Mammary epithelial cell (primary cell): ENCODE data around the gene DBNDD1.

ENCODE experiments used
- EZH2 ChIP-seq: IDR thresholded peaks from 2 replicates; pipeline ENCODE4 v1.6.1; 2012; ENCODE audit warnings: low read length, inconsistent platforms, borderline replicate concordance
- TF ChIP-seq, protein P1 (sequence below), 2 donors: IDR thresholded peaks in 1 of 2; conservative IDR thresholded peaks in 1 of 2; 2 replicates each; pipeline ENCODE4 v1.5.1; 2011 to 2012; ENCODE audit warnings: inconsistent platforms in 2 of 2, low read length in 2 of 2, mild to moderate bottlenecking in 2 of 2, control low read depth in 1 of 2, low read depth in 1 of 2; ENCODE audit not compliant: insufficient read depth in 1 of 2; ENCODE audit errors: extremely low read depth in 1 of 2

DNA sequence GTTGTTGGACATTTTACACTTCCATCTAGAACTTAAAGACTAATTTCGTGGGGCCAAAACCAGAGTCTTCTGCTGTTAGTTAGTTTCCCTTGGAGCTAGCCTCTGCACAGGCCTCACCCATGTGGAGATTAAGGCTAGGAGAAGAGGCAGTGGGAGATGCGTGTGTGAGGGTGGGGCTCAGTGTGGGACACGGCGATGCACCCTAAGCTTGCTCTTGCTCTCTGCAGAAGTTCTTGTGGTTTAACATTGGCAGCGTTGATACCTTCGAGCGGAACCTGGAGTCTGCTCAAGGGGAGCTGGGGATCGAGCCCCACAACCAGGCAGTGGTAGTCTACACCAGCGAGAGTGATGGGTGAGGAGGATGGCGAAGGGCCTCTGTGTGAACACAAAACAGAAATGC lies 34.0 kb downstream of the DBNDD1 start:
- TF ChIP-seq, protein P1, sequence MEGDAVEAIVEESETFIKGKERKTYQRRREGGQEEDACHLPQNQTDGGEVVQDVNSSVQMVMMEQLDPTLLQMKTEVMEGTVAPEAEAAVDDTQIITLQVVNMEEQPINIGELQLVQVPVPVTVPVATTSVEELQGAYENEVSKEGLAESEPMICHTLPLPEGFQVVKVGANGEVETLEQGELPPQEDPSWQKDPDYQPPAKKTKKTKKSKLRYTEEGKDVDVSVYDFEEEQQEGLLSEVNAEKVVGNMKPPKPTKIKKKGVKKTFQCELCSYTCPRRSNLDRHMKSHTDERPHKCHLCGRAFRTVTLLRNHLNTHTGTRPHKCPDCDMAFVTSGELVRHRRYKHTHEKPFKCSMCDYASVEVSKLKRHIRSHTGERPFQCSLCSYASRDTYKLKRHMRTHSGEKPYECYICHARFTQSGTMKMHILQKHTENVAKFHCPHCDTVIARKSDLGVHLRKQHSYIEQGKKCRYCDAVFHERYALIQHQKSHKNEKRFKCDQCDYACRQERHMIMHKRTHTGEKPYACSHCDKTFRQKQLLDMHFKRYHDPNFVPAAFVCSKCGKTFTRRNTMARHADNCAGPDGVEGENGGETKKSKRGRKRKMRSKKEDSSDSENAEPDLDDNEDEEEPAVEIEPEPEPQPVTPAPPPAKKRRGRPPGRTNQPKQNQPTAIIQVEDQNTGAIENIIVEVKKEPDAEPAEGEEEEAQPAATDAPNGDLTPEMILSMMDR (conservative IDR thresholded peaks at IDR 0.05 in 1 of 2, IDR thresholded peaks at IDR 0.05 in 1 of 2; ENCODE audit: extremely low read depth in 1 of 2, insufficient read depth in 1 of 2, low read depth in 1 of 2, low read length in 2 of 2) = no peak
- TF ChIP-seq EZH2 = no peak
